ENCODE data around the gene AP5S1. TPM values are rescaled to one million over a fixed set of nuclear protein-coding genes. Genes with fewer than 3 reads are reported as not detected.

The AP5S1 gene
- total RNA-seq, 1 experiment from 2014 or later, result 3.9 TPM

DNA sequence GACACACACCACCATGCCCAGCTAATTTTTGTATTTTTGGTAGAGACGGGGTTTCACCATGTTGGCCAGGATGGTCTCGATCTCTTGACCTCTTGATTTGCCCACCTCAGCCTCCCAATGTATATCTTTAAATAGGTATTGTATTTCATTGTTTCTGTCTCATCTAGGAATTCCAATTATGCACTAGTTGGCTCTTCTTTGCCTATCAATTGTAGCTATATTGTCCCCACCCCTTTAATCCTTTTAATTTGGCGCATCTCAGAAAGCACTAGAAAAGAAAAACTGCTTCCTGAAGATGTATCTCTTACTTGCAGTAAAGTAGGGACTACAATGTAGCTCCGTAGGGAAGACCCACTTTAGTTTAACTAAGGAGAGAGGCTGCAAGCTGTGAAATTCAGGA is 15.8 kb downstream of the AP5S1 start:
- Histone ChIP-seq H4K8ac (replicated peaks; ENCODE audit: insufficient read length, low read depth, low read length) (no peak overlapping the region), H3K18ac (ENCODE audit: insufficient read length, low read depth, low read length) (no peak overlapping the region), H3K9me3 (ENCODE audit: control insufficient read depth, low read depth, low read length) (no peaks in the 10 kb centered on the region), H2BK120ac (ENCODE audit: low read depth, low read length, poor library complexity, severe bottlenecking) (no peak overlapping the region), H3K4ac (ENCODE audit: low read depth, low read length) (no peak overlapping the region), H2BK15ac (ENCODE audit: low read depth, low read length) (no peak overlapping the region), H2BK20ac (ENCODE audit: low read depth, low read length, poor library complexity, severe bottlenecking) (no peak overlapping the region), H3K23ac (ENCODE audit: insufficient read length, low read depth, low read length) (no peak overlapping the region), H2BK12ac (ENCODE audit: insufficient read length, low read depth, low read length) (no peak overlapping the region), H3K27me3 (ENCODE audit: insufficient read depth, low read length) (no peaks in the 10 kb centered on the region; the same call in 1 of the 2 replicates), H3K56ac (ENCODE audit: insufficient read length, low read depth, low read length) (no peak overlapping the region), H3K14ac (ENCODE audit: insufficient read depth, low read length) (no peak overlapping the region), H4K5ac (ENCODE audit: insufficient read length, low read depth, low read length) (no peak overlapping the region), H3K4me1 (ENCODE audit: insufficient read depth, low read length) (no peaks in the 10 kb centered on the region), H3K4me2 (ENCODE audit: insufficient read depth, insufficient read length, low read length) (no peak overlapping the region), H2AFZ (ENCODE audit: low read length) (no peak overlapping the region), H3K79me1 (ENCODE audit: insufficient read depth, low read depth, low read length, poor library complexity, severe bottlenecking) (no peaks in the 10 kb centered on the region), H3T11ph (ENCODE audit: low read length) (no peak overlapping the region), H3K27ac (ENCODE audit: insufficient read length, low read depth, low read length) (no peak overlapping the region), H2BK5ac (ENCODE audit: insufficient read length, low read length) (no peak overlapping the region), H3K9ac (ENCODE audit: extremely low read depth, insufficient read length, low read length) (no peak overlapping the region), H4K91ac (ENCODE audit: insufficient read length, low read depth, low read length) (no peak overlapping the region), H3K79me2 (ENCODE audit: insufficient read depth, low read length) (no peaks in the 10 kb centered on the region), H2AK5ac (ENCODE audit: insufficient read length, low read length) (no peak overlapping the region), H4K20me1 (ENCODE audit: control insufficient read depth, insufficient read depth, insufficient read length) (no peaks in the 10 kb centered on the region), H3K23me2 (ENCODE audit: insufficient read length, low read depth, low read length, poor library complexity, severe bottlenecking) (no peaks in the 10 kb centered on the region)
- H3K9me3 Mint-ChIP-seq, result no peaks in the 10 kb centered on the region
- no peak overlapping the region for H3K27ac Mint-ChIP-seq
- H3K4me3 Mint-ChIP-seq, result no peak overlapping the region
- H3K4me1 Mint-ChIP-seq, result peaks cover 7% of the 10 kb centered on the region in 2 experiments
- WGBS (ENCODE audit: extremely low coverage, insufficient read length, low lambda C conversion rate), result no CpG with 5 or more reads among the region's 4 CpGs
- TF ChIP-seq, protein P1, sequence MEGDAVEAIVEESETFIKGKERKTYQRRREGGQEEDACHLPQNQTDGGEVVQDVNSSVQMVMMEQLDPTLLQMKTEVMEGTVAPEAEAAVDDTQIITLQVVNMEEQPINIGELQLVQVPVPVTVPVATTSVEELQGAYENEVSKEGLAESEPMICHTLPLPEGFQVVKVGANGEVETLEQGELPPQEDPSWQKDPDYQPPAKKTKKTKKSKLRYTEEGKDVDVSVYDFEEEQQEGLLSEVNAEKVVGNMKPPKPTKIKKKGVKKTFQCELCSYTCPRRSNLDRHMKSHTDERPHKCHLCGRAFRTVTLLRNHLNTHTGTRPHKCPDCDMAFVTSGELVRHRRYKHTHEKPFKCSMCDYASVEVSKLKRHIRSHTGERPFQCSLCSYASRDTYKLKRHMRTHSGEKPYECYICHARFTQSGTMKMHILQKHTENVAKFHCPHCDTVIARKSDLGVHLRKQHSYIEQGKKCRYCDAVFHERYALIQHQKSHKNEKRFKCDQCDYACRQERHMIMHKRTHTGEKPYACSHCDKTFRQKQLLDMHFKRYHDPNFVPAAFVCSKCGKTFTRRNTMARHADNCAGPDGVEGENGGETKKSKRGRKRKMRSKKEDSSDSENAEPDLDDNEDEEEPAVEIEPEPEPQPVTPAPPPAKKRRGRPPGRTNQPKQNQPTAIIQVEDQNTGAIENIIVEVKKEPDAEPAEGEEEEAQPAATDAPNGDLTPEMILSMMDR (conservative IDR thresholded peaks at IDR 0.05), result no peak
- H3K36me3 Mint-ChIP-seq (ENCODE audit: insufficient read depth in 1 of 3, low read depth in 3 of 3), result no peaks in the 10 kb centered on the region
- H3K27me3 Mint-ChIP-seq (ENCODE audit: low read depth), result peaks cover 2% of the 10 kb centered on the region; the same call in 1 of the 2 replicates
- no peak for DNase-seq
